IPS-NIHi7 (cell line): ENCODE results near the gene KIF16B.
"Not testable (repeated sequence)": the region's sequence is repeated elsewhere in the genome, so short reads cannot be mapped to it uniquely, and the experiment has no call there.

Source experiments
- DNase-seq: peaks from one replicate; pipeline ENCODE4 v3.0.0; 2012; ENCODE audit warnings: mixed read lengths; ENCODE audit errors: extremely low spot score

The KIF16B gene

GRCh38 chr20:16573001-16573965, at the start of gene KIF16B:
Gene KIF16B, minus strand, starts transcription at chr20:16573448. Its CDS starts 173 bp downstream, at chr20:16573275.
- DNase-seq, result peak; percentile 91

DNA sequence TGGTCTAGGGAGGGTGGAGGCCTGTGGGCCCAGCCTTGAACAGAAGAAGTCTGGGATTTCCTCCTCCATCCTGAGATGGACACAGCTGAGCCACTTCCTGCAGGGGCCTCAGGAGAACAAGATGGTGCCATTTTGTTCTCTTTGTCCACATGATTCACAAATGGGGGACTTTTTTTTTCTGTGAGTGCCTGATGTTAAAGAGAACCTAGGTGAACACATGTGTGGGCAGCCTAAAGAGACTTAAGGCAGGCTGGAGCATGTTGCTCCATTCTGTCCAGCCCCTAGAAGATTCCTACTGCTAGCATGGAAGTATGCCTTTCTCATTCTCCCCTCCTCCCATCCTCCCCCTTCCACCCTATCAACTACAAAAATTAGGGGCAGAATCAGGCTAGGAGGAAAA, 49.3 kb upstream of the KIF16B start:
- no peak for DNase-seq

DNA sequence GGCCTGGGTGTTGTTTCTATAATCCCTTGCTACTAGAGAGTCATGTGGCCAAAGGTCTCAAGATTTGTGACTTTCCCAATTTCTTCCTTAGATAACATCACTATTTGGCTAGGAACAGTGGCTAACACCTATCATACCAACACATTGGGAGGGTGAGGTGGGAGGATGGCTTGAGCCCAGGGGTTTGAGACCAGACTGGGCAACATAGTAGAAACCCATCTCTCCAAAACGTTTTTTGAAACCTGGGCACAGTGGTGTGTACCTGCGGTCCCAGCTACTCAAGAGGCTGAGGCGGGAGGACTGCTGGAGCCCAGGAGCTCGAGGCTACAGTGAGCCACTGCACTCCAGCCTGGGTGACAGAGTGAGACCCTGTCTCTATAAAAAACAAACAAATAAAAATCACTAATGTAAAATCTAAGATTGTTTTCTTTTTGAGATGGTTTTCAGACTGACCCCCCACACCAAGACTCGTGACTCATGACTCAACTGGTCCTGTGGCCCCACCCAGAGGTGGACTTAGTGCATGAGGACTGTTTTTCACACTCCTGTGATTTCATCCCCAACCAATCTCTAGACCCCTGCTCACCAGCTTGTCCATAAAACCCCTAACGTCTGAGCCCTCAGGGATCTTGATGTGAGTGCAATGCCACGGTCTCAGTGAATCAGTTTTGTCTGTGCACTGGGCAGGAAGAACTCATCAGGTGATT, 48.3 kb upstream of the KIF16B start:
- no peak for DNase-seq

DNA sequence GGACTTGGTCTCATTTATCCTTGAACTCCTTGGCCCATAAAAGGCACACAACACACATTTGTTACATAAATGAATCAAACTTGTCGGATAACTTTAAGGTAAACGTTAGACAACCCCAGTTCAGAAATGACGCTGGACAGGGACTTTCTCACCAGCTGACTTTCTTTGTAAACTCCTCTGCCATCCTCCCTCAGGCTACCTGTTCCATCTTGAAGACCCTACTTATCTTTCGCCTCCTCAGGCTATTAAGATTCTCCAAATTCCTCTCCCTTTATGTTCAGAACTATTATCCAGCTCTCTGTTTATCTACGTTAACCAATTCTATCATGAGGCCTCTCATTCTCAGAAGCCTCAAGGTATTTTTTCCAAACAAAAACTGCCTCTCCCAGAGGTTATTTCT, 47.7 kb upstream of the KIF16B start:
- no peak for DNase-seq

GRCh38 chr20:16619953-16620352, 46.7 kb upstream of the KIF16B start:
- no peak for DNase-seq

DNA sequence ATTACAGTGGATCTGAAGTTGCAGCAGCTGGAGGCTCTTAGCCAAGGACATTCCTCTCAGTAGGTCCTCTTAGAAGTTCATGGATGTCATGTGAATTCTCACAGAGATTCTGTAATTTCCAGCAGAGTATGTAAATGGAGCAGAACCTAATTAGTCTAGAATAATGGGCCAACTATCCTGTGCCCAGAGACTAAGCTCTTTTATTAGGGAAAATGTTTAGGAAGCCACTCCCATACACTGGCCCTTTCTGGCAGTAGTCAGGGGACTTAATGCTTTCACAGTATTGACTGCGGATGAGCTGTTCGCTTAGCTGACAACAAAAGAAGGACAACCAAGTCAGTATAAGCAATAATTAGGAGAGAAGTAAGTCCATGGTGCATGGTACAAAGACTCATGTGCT, 43.8 kb upstream of the KIF16B start:
- no peak for DNase-seq

DNA sequence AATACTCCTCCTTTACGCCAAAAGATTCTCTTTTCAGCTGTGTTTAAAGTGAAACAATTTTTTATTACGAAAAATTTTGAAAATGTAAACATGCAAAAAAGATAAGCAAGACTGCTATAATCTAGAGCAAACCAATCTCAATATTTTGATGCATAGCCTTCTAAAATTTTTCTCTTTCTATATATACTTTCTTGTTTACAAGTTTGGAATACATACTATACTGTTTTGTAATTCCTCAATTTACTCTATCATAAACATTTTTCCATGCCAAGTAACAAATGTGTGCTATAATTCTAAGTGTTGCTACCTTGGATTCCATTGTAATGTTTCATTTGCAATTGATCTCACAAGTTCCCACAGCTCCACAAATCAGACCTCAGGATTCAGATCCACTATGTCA, 43.1 kb upstream of the KIF16B start:
- DNase-seq, result no peak

GRCh38 chr20:16615199-16615598, 42.0 kb upstream of the KIF16B start:
- no peak for DNase-seq

DNA sequence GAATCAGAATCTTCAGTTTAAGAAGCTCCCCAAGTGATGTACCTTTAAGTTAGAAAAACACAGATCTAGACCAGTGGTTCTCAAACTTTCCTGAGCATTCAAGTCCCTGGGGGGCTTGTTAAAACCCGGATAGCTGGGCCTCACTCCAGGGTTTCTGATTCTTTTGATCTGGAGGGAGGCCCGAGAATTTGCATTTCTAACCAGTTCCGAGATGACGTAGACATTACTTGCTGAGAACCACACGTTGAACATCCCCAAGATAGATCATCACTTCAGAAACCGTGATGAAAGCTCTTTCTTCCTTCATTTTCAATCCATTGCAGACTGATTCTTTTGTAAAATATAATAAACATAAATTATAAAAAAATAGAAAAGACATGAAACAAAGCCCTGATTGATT, 40.7 kb upstream of the KIF16B start:
- no peak for DNase-seq

DNA sequence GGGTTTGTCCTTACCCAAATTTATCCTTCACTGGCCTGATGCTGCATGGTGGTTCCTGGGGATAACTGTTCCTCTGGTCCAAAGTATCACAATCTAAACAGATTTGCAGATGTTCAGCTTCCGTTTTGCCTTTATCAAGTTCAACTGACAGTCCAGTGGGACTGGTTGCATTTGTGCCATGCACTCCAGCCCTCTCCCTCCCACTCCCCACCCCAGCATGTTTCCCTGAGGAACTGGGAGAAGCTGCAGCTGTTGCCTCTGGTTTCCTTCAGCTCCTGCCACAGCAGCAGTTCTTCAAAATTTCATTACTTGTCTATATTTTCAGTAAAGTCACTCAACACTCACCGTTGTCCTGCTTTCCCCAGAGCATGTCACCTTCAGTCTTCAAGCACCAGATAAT, 39.5 kb upstream of the KIF16B start:
- DNase-seq, result no peak

GRCh38 chr20:16611817-16612216, 38.6 kb upstream of the KIF16B start:
- no peak for DNase-seq

DNA sequence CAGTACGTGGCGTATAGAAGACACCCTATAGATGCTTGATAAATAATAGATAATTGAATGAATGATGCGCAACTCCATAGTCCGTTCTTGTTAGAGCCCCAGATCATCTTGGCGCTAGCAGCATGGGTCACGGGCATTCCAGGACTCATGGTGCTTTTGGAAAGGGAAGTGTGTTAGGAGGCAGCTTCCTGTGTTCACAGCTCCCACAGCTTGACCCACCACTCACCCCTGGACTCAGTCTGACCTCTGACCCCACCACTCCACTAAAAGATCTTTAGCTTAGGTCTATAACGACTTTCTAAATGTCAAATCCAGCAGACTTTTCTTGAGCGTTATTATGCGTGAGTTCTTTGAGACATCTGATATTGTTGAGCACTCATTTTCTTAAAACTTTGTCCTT, 35.8 kb upstream of the KIF16B start:
- DNase-seq, result no peak

- no peak for DNase-seq
These were observed 35.0 kb upstream of the KIF16B start for GRCh38 chr20:16608277-16608650.

- no peak for DNase-seq
These were observed 34.4 kb upstream of the KIF16B start for GRCh38 chr20:16607364-16608276.

GRCh38 chr20:16606468-16607070, 33.3 kb upstream of the KIF16B start:
- DNase-seq, result no peak

- no peak for DNase-seq
These were observed 27.8 kb upstream of the KIF16B start for GRCh38 chr20:16601047-16601446.

GRCh38 chr20:16599257-16599656, 26.0 kb upstream of the KIF16B start:
- no peak for DNase-seq

- DNase-seq, result no peak
These were observed 23.7 kb upstream of the KIF16B start for GRCh38 chr20:16596991-16597390.

GRCh38 chr20:16596404-16596803, 23.2 kb upstream of the KIF16B start:
- DNase-seq, result not testable (repeated sequence)

DNA sequence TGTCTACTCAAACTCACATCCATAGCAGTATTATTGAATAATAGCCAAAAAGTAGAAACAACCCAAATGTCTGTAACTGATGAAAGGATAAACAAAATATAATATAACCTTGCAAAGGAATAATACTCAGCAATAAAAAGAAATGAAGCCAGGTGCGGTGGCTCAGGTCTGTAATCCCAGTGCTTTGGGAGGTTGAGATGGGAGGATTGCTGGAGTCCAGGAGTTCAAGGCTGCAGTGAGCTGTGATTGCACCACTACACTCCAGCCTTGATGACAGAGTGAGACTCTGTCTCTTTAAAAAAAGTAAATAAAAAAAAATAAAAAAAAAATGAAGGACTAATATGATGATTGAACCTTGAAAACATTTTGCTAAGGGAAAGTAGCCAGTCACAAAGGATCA, 22.1 kb upstream of the KIF16B start:
- no peak for DNase-seq

- no peak for DNase-seq
These were observed 16.9 kb upstream of the KIF16B start for GRCh38 chr20:16590041-16590633.
